GM19324 (cell line): ENCODE data around the gene CAMKMT.

Experiments used
- ATAC-seq: cut with Tn5 transposase; IDR thresholded peaks from one replicate; pipeline ENCODE4 v1.9.1; 2021; ENCODE audit warnings: mild to moderate bottlenecking, moderate library complexity; ENCODE audit not compliant: unreplicated experiment, low FRiP score

CAMKMT gene

GRCh38 chr2:44763275-44763782 lies 401.6 kb downstream of the CAMKMT start:
- no peak for ATAC-seq

- no peak for ATAC-seq
These were observed 404.5 kb downstream of the CAMKMT start for GRCh38 chr2:44766220-44766619.

- no peak for ATAC-seq
These were observed 405.0 kb downstream of the CAMKMT start for GRCh38 chr2:44766777-44767176.

GRCh38 chr2:44767691-44768090 lies 405.9 kb downstream of the CAMKMT start:
- no peak for ATAC-seq

GRCh38 chr2:44768438-44769236 lies 406.9 kb downstream of the CAMKMT start:
- no peak for ATAC-seq

GRCh38 chr2:44769349-44770011 lies 407.7 kb downstream of the CAMKMT start:
- no peak for ATAC-seq

- no peak for ATAC-seq
These were observed 408.8 kb downstream of the CAMKMT start for GRCh38 chr2:44770221-44771195.

- ATAC-seq = no peak
These were observed 409.8 kb downstream of the CAMKMT start for GRCh38 chr2:44771522-44771921.

- ATAC-seq = no peak
These were observed 410.4 kb downstream of the CAMKMT start for GRCh38 chr2:44772131-44772530.

- no peak for ATAC-seq
These were observed 411.1 kb downstream of the CAMKMT start for GRCh38 chr2:44772669-44773378.

- no peak for ATAC-seq
These were observed 413.2 kb downstream of the CAMKMT start for GRCh38 chr2:44774826-44775492.

- no peak for ATAC-seq
These were observed 415.3 kb downstream of the CAMKMT start for GRCh38 chr2:44777036-44777435.

GRCh38 chr2:44777537-44777936 lies 415.8 kb downstream of the CAMKMT start:
- no peak for ATAC-seq

GRCh38 chr2:44778221-44778654 lies 416.5 kb downstream of the CAMKMT start:
- peak; percentile 63 for ATAC-seq

GRCh38 chr2:44778671-44779476 lies 417.1 kb downstream of the CAMKMT start:
- peak; percentile 93 for ATAC-seq

- ATAC-seq = no peak
These were observed 418.0 kb downstream of the CAMKMT start for GRCh38 chr2:44779793-44780192.

GRCh38 chr2:44780406-44780805 lies 418.7 kb downstream of the CAMKMT start:
- no peak for ATAC-seq

GRCh38 chr2:44785433-44785832 lies 423.7 kb downstream of the CAMKMT start:
- no peak for ATAC-seq
